Measurements from ENCODE around the gene SLC16A8. TPM values are rescaled to one million over a fixed set of nuclear protein-coding genes. Genes with fewer than 3 reads are reported as not detected.

Gene SLC16A8
- total RNA-seq, 2 experiments from 2014 or later = not detected

- H3K9me3 Mint-ChIP-seq = no peaks in the 10 kb centered on the region
- H3K4me3 Mint-ChIP-seq = no peak overlapping the region
- ChIA-PET CTCF (interaction anchor here (0.6 kb wide), 1 partner anchor 16 kb away, joined by 3 read pairs; no protein-coding TSS in a partner anchor), POLR2A (interaction anchor here (0.6 kb wide), 1 partner anchor 139 kb away, joined by 3 read pairs; no protein-coding TSS in a partner anchor)
- DNase-seq (no peak), ATAC-seq (ENCODE audit: poor library complexity) (no peak)
- H3K27me3 Mint-ChIP-seq = no peaks in the 10 kb centered on the region
- Histone ChIP-seq H3K27ac (ENCODE audit: low read depth in 1 of 2, low read length in 2 of 2) (no peak overlapping the region), H3K27me3 (ENCODE audit: control insufficient read depth in 1 of 2, insufficient read depth in 2 of 2, low read length in 2 of 2) (no peaks in the 10 kb centered on the region), H3K4me3 (ENCODE audit: low read length) (no peak overlapping the region), H3K9me3 (ENCODE audit: control insufficient read depth in 1 of 2, insufficient read depth in 1 of 2, low read length in 2 of 2) (no peaks in the 10 kb centered on the region), H3K36me3 (ENCODE audit: insufficient read depth, low read length) (no peaks in the 10 kb centered on the region), H3K4me1 (ENCODE audit: insufficient read depth, low read length) (no peaks in the 10 kb centered on the region)
- H3K36me3 Mint-ChIP-seq (ENCODE audit: low read depth) = no peaks in the 10 kb centered on the region
- intact Hi-C loops (cut with DNase I, micrococcal nuclease) = no loop called here
- no peaks in the 10 kb centered on the region for H3K4me1 Mint-ChIP-seq (ENCODE audit: low read depth)
- H3K27ac Mint-ChIP-seq = no peak overlapping the region
- no peak for TF ChIP-seq CTCF (IDR thresholded peaks at IDR 0.05)
Observed at GRCh38 chr22:38036392-38037062, 47.5 kb downstream of the SLC16A8 start.

- Histone ChIP-seq H3K4me3 (ENCODE audit: low read length) (no peak overlapping the region), H3K36me3 (ENCODE audit: insufficient read depth, low read length) (no peaks in the 10 kb centered on the region), H3K9me3 (ENCODE audit: control insufficient read depth in 1 of 2, insufficient read depth in 1 of 2, low read length in 2 of 2) (no peaks in the 10 kb centered on the region), H3K4me1 (ENCODE audit: insufficient read depth, low read length) (no peaks in the 10 kb centered on the region), H3K27ac (ENCODE audit: low read depth in 1 of 2, low read length in 2 of 2) (no peak overlapping the region), H3K27me3 (ENCODE audit: control insufficient read depth in 1 of 2, insufficient read depth in 2 of 2, low read length in 2 of 2) (no peaks in the 10 kb centered on the region)
- H3K36me3 Mint-ChIP-seq (ENCODE audit: low read depth) = no peaks in the 10 kb centered on the region
- ChIA-PET POLR2A (no interaction called here), CTCF (no interaction called here)
- no peaks in the 10 kb centered on the region for H3K27me3 Mint-ChIP-seq
- DNase-seq (no peak), ATAC-seq (ENCODE audit: poor library complexity) (no peak)
- no peaks in the 10 kb centered on the region for H3K4me1 Mint-ChIP-seq (ENCODE audit: low read depth)
- no peak overlapping the region for H3K27ac Mint-ChIP-seq
- no peaks in the 10 kb centered on the region for H3K9me3 Mint-ChIP-seq
- no peak overlapping the region for H3K4me3 Mint-ChIP-seq
- intact Hi-C loops (cut with DNase I, micrococcal nuclease) = no loop called here
- TF ChIP-seq CTCF (IDR thresholded peaks at IDR 0.05) = no peak
Observed at GRCh38 chr22:38035530-38035885, 48.5 kb downstream of the SLC16A8 start.

- Mint-ChIP-seq H3K4me3 (no peak overlapping the region), H3K27ac (no peak overlapping the region), H3K36me3 (ENCODE audit: low read depth) (no peaks in the 10 kb centered on the region), H3K9me3 (no peaks in the 10 kb centered on the region), H3K27me3 (no peaks in the 10 kb centered on the region), H3K4me1 (ENCODE audit: low read depth) (no peaks in the 10 kb centered on the region)
- no peaks in the 10 kb centered on the region for H3K36me3 ChIP-seq (ENCODE audit: insufficient read depth, low read length)
- intact Hi-C loops (cut with DNase I, micrococcal nuclease) = no loop called here
- CTCF ChIA-PET = no interaction called here
- H3K4me1 ChIP-seq (ENCODE audit: insufficient read depth, low read length) = no peaks in the 10 kb centered on the region
- no peak overlapping the region for H3K4me3 ChIP-seq (ENCODE audit: low read length)
- POLR2A ChIA-PET = no interaction called here
- no peaks in the 10 kb centered on the region for H3K27me3 ChIP-seq (ENCODE audit: control insufficient read depth in 1 of 2, insufficient read depth in 2 of 2, low read length in 2 of 2)
- no peak for TF ChIP-seq CTCF (IDR thresholded peaks at IDR 0.05)
- H3K9me3 ChIP-seq (ENCODE audit: control insufficient read depth in 1 of 2, insufficient read depth in 1 of 2, low read length in 2 of 2) = no peaks in the 10 kb centered on the region
- no peak for DNase-seq
- no peak for ATAC-seq (ENCODE audit: poor library complexity)
- H3K27ac ChIP-seq (ENCODE audit: low read depth in 1 of 2, low read length in 2 of 2) = no peak overlapping the region
Observed at GRCh38 chr22:38034884-38035529, 49.0 kb downstream of the SLC16A8 start.
